GM08714 (cell line): ENCODE measurements around the gene MTO1.
A peak's percentile ranks its signal among the peaks of the same experiment; 100 is the strongest.
"Not testable (repeated sequence)": the region's sequence is repeated elsewhere in the genome, so short reads cannot be mapped to it uniquely, and the experiment has no call there.

Source experiments
- H3K4me3 ChIP-seq: fragments of 200-500 bp; sonication (Bioruptor generic); 2 replicates; pipeline ENCODE4 v1.5.1; 2014; ENCODE audit warnings: mild to moderate bottlenecking, low read length, inconsistent platforms
- ZNF274 ChIP-seq: IDR thresholded peaks from 2 replicates; pipeline ENCODE4 v1.6.1; 2012; ENCODE audit warnings: mild to moderate bottlenecking, low read depth, low read length

MTO1 gene

GRCh38 chr6:73461537-73462350, at the start of gene MTO1:
TSS of gene MTO1 (plus strand) at chr6:73461737. CDS start at chr6:73461855, 118 bp downstream.
- no peak for TF ChIP-seq ZNF274
- H3K4me3 ChIP-seq: peak within 1 kb of the TSS; percentile 92

DNA sequence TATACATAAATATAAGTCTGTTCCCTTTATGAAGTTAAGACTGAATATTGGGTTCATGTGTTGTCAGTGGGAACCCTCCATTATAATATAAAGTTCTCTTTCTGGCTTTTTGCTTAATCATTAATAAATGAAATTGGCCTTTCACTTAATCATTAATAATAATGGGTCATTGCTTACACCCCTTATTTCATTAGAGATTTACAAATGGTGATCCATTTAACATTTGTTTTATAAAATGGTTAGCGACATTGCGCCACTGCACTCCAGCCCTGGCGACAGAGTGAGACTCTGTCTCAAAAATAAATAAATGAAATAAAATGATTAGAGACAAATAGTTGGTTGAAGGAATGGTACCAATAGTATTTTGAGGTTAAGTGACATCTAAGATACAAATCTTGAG, 48.4 kb upstream of the MTO1 start:
- TF ChIP-seq ZNF274: no peak
- no peak overlapping the region for H3K4me3 ChIP-seq

DNA sequence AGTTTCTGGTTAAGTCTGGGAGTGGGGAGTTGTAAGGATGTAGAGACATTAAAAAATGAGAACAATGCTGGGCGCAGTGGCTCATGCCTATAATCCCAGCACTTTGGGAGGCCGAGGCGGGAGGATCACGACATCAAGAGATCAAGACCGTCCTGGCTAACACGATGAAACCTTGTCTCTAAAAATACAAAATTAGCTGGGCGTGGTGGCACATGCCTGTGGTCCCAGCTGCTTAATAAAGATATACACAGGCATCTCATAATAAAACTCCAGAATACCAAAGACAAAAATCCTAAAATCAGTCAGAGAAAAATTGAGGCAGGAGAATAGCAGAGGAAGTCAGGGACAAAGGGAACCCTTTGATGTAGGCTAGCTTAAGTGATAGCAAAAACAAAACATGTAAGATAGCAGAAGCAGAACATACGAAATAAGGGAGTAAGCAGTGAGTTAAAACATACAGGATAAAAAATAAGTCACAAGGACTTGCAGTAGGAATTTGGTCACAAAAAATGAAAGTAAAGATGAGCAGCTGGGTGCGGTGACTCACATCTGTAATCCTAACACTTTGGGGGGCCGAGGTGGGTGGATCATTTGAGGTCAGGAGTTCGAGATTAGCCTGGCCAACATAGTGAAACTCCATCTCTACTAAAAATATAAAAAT, 43.3 kb upstream of the MTO1 start:
- TF ChIP-seq ZNF274: no peak
- H3K4me3 ChIP-seq: no peak overlapping the region

- no peak overlapping the region for H3K4me3 ChIP-seq
- no peak for TF ChIP-seq ZNF274
These were observed 40.0 kb upstream of the MTO1 start for GRCh38 chr6:73421534-73421933.

DNA sequence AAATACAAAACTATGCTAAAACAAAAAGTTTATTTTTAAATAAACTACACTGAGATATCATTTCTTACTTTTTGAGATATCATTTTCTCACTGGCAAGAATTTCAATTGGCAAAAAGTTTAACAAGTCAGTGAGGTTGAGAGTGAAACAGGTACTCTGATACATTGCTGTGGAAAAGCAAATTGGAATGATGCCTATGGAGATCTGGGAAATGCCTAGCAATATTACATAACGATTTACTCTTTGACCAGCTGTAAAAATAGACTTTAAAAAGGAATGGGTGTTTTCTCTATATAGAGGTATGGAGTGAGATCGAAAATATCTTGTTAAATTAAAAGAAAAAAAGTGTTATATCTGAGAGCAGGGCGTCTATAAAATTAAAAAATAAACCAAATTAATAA, 26.3 kb upstream of the MTO1 start:
- TF ChIP-seq ZNF274: no peak
- H3K4me3 ChIP-seq: no peak overlapping the region

- no peak overlapping the region for H3K4me3 ChIP-seq
- TF ChIP-seq ZNF274: no peak
These were observed 18.0 kb upstream of the MTO1 start for GRCh38 chr6:73443555-73443954.

GRCh38 chr6:73451223-73452106, 10.1 kb upstream of the MTO1 start:
- peak overlapping the region; percentile 95 for H3K4me3 ChIP-seq
- no peak for TF ChIP-seq ZNF274

DNA sequence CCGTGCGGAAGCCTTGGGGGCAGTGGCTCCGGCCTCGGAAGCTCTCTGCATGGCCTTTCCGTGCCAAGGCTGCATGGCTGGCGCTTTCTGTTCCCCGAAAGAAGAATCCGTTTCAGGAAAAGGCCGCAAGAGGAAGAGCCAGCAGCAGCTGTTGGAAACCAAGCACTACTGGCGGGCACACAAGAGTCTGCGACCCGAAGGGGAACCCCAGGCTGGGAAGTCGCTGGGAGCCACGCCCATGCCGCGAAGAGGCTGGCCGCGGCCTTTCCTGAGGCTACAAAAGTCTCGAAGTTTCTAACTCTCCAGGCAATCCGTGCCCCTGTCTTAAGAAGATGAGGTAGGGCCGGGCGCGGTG, 9.5 kb upstream of the MTO1 start, which contains the start of gene CGAS:
Gene CGAS (minus strand): TSS at position 191 of the 355 bp plus-strand sequence. CDS start 116 bp downstream, at position 75.
- TF ChIP-seq ZNF274: no peak
- H3K4me3 ChIP-seq: peak within 1 kb of the TSS; percentile 95

GRCh38 chr6:73455865-73456629, 5.5 kb upstream of the MTO1 start:
- H3K4me3 ChIP-seq: no peak overlapping the region
- TF ChIP-seq ZNF274: no peak

GRCh38 chr6:73459474-73459873, 2.1 kb upstream of the MTO1 start:
- H3K4me3 ChIP-seq: not testable (repeated sequence)

- no peak overlapping the region; the same call in 1 of the 2 replicates for H3K4me3 ChIP-seq
- no peak for TF ChIP-seq ZNF274
These were observed 1.5 kb upstream of the MTO1 start for GRCh38 chr6:73460056-73460455.

DNA sequence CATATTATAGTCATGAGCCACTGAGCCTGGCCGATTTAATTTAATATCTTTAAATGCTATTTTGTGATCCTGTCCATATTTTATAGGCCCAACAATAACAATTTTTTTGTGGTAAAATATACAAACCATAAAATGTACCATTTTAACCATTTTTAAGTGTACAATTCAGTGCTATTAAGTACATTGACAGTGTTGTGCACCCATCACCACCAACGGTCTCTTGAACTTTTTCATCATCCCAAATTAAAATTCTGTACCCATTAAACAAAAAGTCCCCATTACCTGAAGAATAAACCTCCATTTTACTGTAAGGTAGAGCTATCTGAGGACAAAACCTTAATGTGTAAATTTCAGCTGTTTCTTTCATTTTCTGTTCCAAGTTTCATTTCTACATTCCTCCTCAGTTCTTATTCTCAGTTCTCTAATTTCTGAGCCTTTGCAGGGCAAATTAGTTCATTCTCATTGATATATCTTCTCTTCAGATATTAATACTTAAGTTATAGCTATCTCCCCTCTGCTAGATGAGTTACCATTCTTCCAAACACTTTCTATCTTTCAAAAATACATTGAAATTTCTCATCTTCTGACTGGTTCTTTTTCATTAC, 10.3 kb downstream of the MTO1 start:
- TF ChIP-seq ZNF274: no peak
- peak overlapping the region; percentile 52 for H3K4me3 ChIP-seq

GRCh38 chr6:73476723-73477122, 15.2 kb downstream of the MTO1 start:
- TF ChIP-seq ZNF274: no peak
- no peak overlapping the region for H3K4me3 ChIP-seq
